Glutamatergic neuron (in vitro differentiated cells): Measurements from ENCODE around the gene COPS2. TPM values are rescaled to one million over a fixed set of nuclear protein-coding genes. Genes with fewer than 3 reads are reported as not detected.

Experiments used
- DNase-seq: peaks from one replicate; pipeline ENCODE4 v3.0.0; 2022
- H3K27ac Mint-ChIP-seq: one replicate; pipeline ENCODE4 v1.8.0; 2020; ENCODE audit warnings: mild to moderate bottlenecking, mixed read lengths, inconsistent platforms; ENCODE audit not compliant: unreplicated experiment
- H3K27me3 Mint-ChIP-seq: one replicate; pipeline ENCODE4 v1.8.0; 2020; ENCODE audit warnings: mild to moderate bottlenecking, moderate library complexity, mixed read lengths, inconsistent platforms; ENCODE audit not compliant: unreplicated experiment
- H3K36me3 Mint-ChIP-seq: one replicate; pipeline ENCODE4 v1.8.0; 2020; ENCODE audit warnings: mild to moderate bottlenecking, mixed read lengths, inconsistent platforms; ENCODE audit not compliant: unreplicated experiment
- H3K4me1 Mint-ChIP-seq: one replicate; pipeline ENCODE4 v1.8.0; 2020; ENCODE audit warnings: mild to moderate bottlenecking, low read depth, mixed read lengths, inconsistent platforms; ENCODE audit not compliant: unreplicated experiment
- H3K4me3 Mint-ChIP-seq: one replicate; pipeline ENCODE4 v1.8.0; 2020; ENCODE audit warnings: mild to moderate bottlenecking, mixed read lengths, inconsistent platforms; ENCODE audit not compliant: unreplicated experiment
- H3K9me3 Mint-ChIP-seq: one replicate; pipeline ENCODE4 v1.8.0; 2020; ENCODE audit warnings: mild to moderate bottlenecking, moderate library complexity, mixed read lengths, inconsistent platforms; ENCODE audit not compliant: unreplicated experiment
- CTCF ChIP-seq: fragments of 200-600 bp; sonication (generic); IDR thresholded peaks from one replicate; pipeline ENCODE4 v1.5.0; 2021; ENCODE audit not compliant: partially characterized antibody, unreplicated experiment
- total RNA-seq: library from RNA; stranded (reverse); fragmentation: NEBNext Ultra II Directional; extraction: Animal tissue kit (Norgen Biotek cat#: 25700); gene quantifications from one replicate; pipeline ENCODE4 v1.2.1, GENCODE V29; 2021; ENCODE audit not compliant: unreplicated experiment

The COPS2 gene
- total RNA-seq, 1 donor from 2014 or later, result 71.8 TPM

DNA sequence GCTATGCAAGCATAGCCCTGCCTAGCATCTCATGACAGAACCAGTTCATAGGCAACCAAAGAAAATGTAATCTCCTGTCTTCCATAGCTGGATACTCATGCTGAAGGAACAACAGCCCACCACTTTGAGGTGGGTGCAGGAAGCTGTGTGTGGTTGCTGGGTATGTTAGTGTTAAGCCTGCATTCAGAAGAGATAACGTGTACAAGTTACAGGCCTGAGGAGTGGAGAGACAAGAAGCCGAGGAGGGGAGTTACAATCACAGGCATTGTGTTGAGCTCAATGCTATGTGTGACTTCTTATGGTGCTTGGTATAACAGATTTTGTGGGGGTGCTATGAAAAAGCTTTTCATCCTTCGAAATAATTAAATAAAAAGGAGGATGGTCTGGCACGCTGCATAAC is 66.4 kb downstream of the COPS2 start:
- Mint-ChIP-seq H3K27ac (no peak overlapping the region), H3K27me3 (no peaks in the 10 kb centered on the region), H3K36me3 (no peaks in the 10 kb centered on the region), H3K4me1 (no peaks in the 10 kb centered on the region), H3K9me3 (no peaks in the 10 kb centered on the region), H3K4me3 (no peak overlapping the region)
- TF ChIP-seq CTCF, result no peak
- no peak for DNase-seq

DNA sequence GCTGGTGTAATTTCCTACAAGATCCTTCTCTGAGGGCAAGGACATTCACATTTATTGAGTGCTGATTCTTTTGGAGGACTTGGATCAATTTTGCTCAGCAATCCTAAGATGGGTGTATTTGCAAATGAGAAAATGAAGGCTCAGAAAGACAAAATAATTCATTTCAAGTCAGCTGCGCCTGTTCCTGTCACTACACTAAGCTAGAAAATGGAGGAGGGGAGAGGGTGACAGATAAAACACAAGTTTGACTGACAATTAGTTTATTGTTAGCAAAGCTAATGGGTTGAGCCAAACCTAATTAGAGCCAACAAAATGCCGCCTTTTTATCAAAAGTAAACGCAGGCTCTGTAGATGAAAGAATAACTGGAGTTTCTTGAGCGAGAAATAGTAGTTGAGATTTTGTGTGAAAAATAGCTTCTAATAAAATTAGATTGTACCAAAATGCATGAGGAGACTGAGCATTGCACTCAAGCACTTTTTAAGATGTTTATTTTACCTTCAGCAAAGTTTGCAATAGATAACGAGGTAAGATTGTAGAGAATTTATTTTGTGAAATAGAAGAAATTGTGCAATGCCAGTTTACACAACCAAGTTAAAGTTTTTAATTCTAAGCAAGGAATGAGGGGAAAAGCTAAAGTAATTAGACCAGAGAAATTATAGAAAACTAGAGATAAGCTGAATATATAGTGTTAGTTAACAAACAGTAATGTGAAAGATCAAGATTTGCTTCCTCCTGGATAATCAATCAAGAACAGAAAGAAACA is 69.5 kb downstream of the COPS2 start:
- no peak overlapping the region for H3K4me3 Mint-ChIP-seq
- H3K4me1 Mint-ChIP-seq, result no peaks in the 10 kb centered on the region
- no peak overlapping the region for H3K27ac Mint-ChIP-seq
- H3K36me3 Mint-ChIP-seq, result no peaks in the 10 kb centered on the region
- H3K9me3 Mint-ChIP-seq, result peaks cover 2% of the 10 kb centered on the region
- no peak for TF ChIP-seq CTCF
- H3K27me3 Mint-ChIP-seq, result no peaks in the 10 kb centered on the region
- no peak for DNase-seq

GRCh38 chr15:49084285-49084570 is 71.2 kb downstream of the COPS2 start:
- no peak for TF ChIP-seq CTCF
- peaks cover 2% of the 10 kb centered on the region for H3K9me3 Mint-ChIP-seq
- H3K36me3 Mint-ChIP-seq, result no peaks in the 10 kb centered on the region
- no peak overlapping the region for H3K4me3 Mint-ChIP-seq
- no peak overlapping the region for H3K27ac Mint-ChIP-seq
- no peaks in the 10 kb centered on the region for H3K4me1 Mint-ChIP-seq
- DNase-seq, result no peak
- H3K27me3 Mint-ChIP-seq, result peaks cover 1% of the 10 kb centered on the region

DNA sequence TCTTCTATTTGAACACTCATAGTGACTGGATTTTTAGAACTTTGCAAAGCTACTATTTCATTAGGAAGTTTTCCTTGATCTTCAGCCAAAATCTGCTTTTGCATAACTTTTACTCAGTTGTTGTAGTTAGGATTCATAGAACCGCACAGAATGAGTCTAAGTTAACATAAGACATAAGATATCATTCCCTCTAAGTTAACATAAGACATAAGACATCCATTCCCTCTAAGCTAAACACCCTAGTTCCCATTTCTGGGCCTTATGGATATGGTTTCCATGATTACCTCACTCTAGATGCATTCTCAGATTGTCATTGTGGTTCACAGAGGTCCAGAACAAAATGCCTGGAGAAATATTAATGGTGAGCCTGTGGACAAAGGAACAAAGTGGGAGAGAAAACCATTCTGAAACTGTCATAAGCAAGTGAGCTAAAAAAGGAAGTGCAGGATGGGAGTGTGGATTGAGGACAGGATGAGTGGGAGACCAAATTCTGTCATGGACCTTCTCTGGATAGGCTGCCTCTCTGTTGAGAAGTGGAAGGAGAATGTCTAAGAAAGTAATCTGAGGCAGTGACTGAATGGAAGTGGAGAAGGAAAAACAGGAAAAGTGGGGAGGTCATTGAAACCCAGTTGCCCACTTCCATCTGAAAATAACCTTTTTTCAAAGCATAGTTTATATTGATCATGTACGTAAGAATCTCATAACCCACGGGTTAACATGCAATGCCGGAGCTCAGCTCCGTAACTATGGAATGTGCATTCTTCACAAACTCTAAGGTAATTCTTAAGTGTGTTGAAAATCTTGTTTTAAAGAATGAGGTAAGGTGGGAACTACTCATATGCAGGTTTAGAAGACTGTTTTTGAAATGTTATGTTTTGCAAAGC is 71.8 kb downstream of the COPS2 start:
- Mint-ChIP-seq H3K4me1 (no peaks in the 10 kb centered on the region), H3K36me3 (no peaks in the 10 kb centered on the region), H3K9me3 (peaks cover 2% of the 10 kb centered on the region), H3K27ac (no peak overlapping the region), H3K4me3 (no peak overlapping the region), H3K27me3 (peaks cover 2% of the 10 kb centered on the region)
- no peak for TF ChIP-seq CTCF
- DNase-seq, result no peak

DNA sequence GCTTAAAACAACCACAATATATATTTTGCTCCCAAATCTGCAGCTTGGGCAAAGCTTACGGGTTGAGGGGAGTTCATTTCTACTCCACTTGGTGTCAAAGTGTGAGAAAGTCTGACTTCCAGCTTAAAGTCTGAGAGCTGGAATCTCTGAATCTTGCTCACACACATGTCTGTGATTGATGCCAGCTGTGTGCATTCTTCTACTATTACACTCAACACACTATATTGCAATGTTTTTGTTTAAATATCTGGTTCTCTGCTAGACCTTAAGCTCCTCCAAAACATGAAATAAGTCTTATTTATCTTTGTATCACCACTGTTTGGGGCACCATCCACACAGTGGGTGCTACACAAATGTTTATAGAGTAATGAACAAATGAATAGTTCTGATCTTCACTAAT is 72.4 kb downstream of the COPS2 start:
- no peak for TF ChIP-seq CTCF
- DNase-seq, result no peak
- Mint-ChIP-seq H3K9me3 (peaks cover 2% of the 10 kb centered on the region), H3K36me3 (no peaks in the 10 kb centered on the region), H3K4me1 (no peaks in the 10 kb centered on the region), H3K4me3 (no peak overlapping the region), H3K27me3 (peaks cover 2% of the 10 kb centered on the region), H3K27ac (no peak overlapping the region)
